Stimulated activated CD4-positive, alpha-beta T cell treated with anti-CD3 and anti-CD28 coated beads, Interleukin-12 subunit alpha, Interleukin-12 subunit beta, amount 100 ng/mL, for 4 hours (primary cell): Measurements from ENCODE around the gene PLPPR2.
"Not testable (repeated sequence)": the region's sequence is repeated elsewhere in the genome, so short reads cannot be mapped to it uniquely, and the experiment has no call there.

Experiments
- DNase-seq: peaks from one replicate; pipeline ENCODE4 v3.0.0-alpha.2; 2020

PLPPR2 gene

GRCh38 chr19:11355160-11356073, at the start of gene PLPPR2:
PLPPR2 (plus strand) TSS chr19:11355432; CDS start chr19:11357674, 2,242 bp downstream.
- DNase-seq, result peak; percentile 79

- DNase-seq, result no peak
These were observed 48.9 kb upstream of the PLPPR2 start for GRCh38 chr19:11306337-11306736.

GRCh38 chr19:11320278-11320995, 34.8 kb upstream of the PLPPR2 start:
- not testable (repeated sequence) for DNase-seq

GRCh38 chr19:11321191-11322126, 33.8 kb upstream of the PLPPR2 start:
- DNase-seq, result no peak

- no peak for DNase-seq
These were observed 32.8 kb upstream of the PLPPR2 start for GRCh38 chr19:11322269-11323024.

- no peak for DNase-seq
These were observed 31.6 kb upstream of the PLPPR2 start for GRCh38 chr19:11323601-11324078.

- DNase-seq, result no peak
These were observed 31.1 kb upstream of the PLPPR2 start for GRCh38 chr19:11324079-11324661.

- no peak for DNase-seq
These were observed 30.4 kb upstream of the PLPPR2 start for GRCh38 chr19:11324748-11325389.

GRCh38 chr19:11325544-11325943, 29.7 kb upstream of the PLPPR2 start:
- no peak for DNase-seq

GRCh38 chr19:11330127-11330526, 25.1 kb upstream of the PLPPR2 start:
- DNase-seq, result no peak

- DNase-seq, result no peak
These were observed 23.7 kb upstream of the PLPPR2 start for GRCh38 chr19:11331502-11331901.

- no peak for DNase-seq
These were observed 22.4 kb upstream of the PLPPR2 start for GRCh38 chr19:11332822-11333221.

- not testable (repeated sequence) for DNase-seq
These were observed 21.4 kb upstream of the PLPPR2 start for GRCh38 chr19:11333838-11334237.

GRCh38 chr19:11335449-11336146, 19.6 kb upstream of the PLPPR2 start:
- DNase-seq, result no peak

GRCh38 chr19:11337080-11337479, 18.2 kb upstream of the PLPPR2 start:
- DNase-seq, result no peak

- DNase-seq, result no peak
These were observed 17.1 kb upstream of the PLPPR2 start for GRCh38 chr19:11338121-11338520.

GRCh38 chr19:11338569-11339253, 16.5 kb upstream of the PLPPR2 start:
- no peak for DNase-seq

GRCh38 chr19:11339254-11340098, 15.8 kb upstream of the PLPPR2 start, which contains the start of gene RAB3D:
RAB3D (minus strand) TSS chr19:11339657; CDS start chr19:11337399, 2,258 bp downstream.
- peak; percentile 85 for DNase-seq

- DNase-seq, result not testable (repeated sequence)
These were observed 15.1 kb upstream of the PLPPR2 start for GRCh38 chr19:11340099-11340467.
